Endothelial cell of umbilical vein (primary cell): ENCODE data around the gene ZNF81. TPM values are rescaled to one million over a fixed set of nuclear protein-coding genes. Genes with fewer than 3 reads are reported as not detected.

Experiments
- BruUV-seq: library from RNA; stranded (reverse); fragments of 400-500 nt; replicated peaks from 2 replicates; lab custom pipeline; 2021; lab: Mats Ljungman, UMichigan
- CTCF ChIA-PET: fragments of 300-600, 350-600 bp; sonication (Branson Sonifier 250); formaldehyde crosslinking; loops from one replicate; lab custom pipeline; 2021; ENCODE audit warnings: antibody characterized with exemption, inconsistent platforms; lab: Charles Lee
- POLR2A ChIA-PET: fragments of 300-600, 350-600 bp; sonication (Branson Sonifier 250); formaldehyde crosslinking; loops from one replicate; lab custom pipeline; 2021; ENCODE audit warnings: antibody characterized with exemption, inconsistent platforms; lab: Charles Lee
- DNase-seq: peaks from one replicate; pipeline ENCODE4 v3.0.0-alpha.2; 2011; ENCODE audit warnings: low read depth, low spot score
- FAIRE-seq: peaks from 2 replicates; lab custom pipeline; 2011; peaks lifted over from hg19 to GRCh38; lab: Jason Lieb, UNC
- H2AFZ ChIP-seq: 2 replicates; pipeline ENCODE4 v1.6.0; 2012; ENCODE audit warnings: low read depth, low read length, control low read depth, inconsistent platforms
- H3K27ac ChIP-seq: 2 replicates; pipeline ENCODE4 v1.5.1; 2011; ENCODE audit warnings: low read depth, mild to moderate bottlenecking, control low read depth, low read length, moderate library complexity; ENCODE audit not compliant: insufficient read depth
- H3K27me3 ChIP-seq, 2 experiments: 2 replicates each; pipeline versions ENCODE4 v1.6.0 to v1.6.1; 2011; ENCODE audit warnings: low read length in 2 of 2, mixed read lengths in 1 of 2; ENCODE audit not compliant: control insufficient read depth in 2 of 2, insufficient read depth in 2 of 2
- H3K36me3 ChIP-seq, 2 experiments: 2 replicates in 1 of 2; 3 replicates in 1 of 2; pipeline ENCODE4 v1.5.1; 2011; ENCODE audit warnings: low read length in 2 of 2, mild to moderate bottlenecking in 1 of 2, moderate library complexity in 1 of 2; ENCODE audit not compliant: control insufficient read depth in 2 of 2, insufficient read depth in 2 of 2; ENCODE audit errors: extremely low read depth in 1 of 2
- H3K4me1 ChIP-seq: 3 replicates; pipeline ENCODE4 v1.5.1; 2011; ENCODE audit warnings: mild to moderate bottlenecking, low read length; ENCODE audit not compliant: control insufficient read depth, insufficient read depth; ENCODE audit errors: extremely low read depth
- H3K4me2 ChIP-seq: 2 replicates; pipeline ENCODE4 v1.6.1; 2011; ENCODE audit warnings: low read length, control low read depth, mixed read lengths; ENCODE audit not compliant: insufficient read depth
- H3K4me3 ChIP-seq, 3 experiments: fragments of 200-600 bp in 1 of 3; sonication (generic), shearing (Covaris generic) in 1 of 3; replicated peaks in 1 of 3; 2 replicates each; pipeline ENCODE4 v1.5.1; 2011 to 2016; ENCODE audit warnings: control low read depth in 3 of 3, low read length in 3 of 3, mild to moderate bottlenecking in 2 of 3, inconsistent platforms in 1 of 3, low read depth in 1 of 3, moderate library complexity in 1 of 3; ENCODE audit not compliant: insufficient read depth in 1 of 3
- H3K79me2 ChIP-seq: 2 replicates; pipeline ENCODE4 v1.6.0; 2012; ENCODE audit warnings: low read length, inconsistent platforms; ENCODE audit not compliant: control insufficient read depth, insufficient read depth
- H3K9ac ChIP-seq: replicated peaks from 2 replicates; pipeline ENCODE3; 2011; ENCODE audit warnings: low read length, control low read depth; ENCODE audit not compliant: insufficient read depth; ENCODE audit errors: extremely low read depth
- H3K9me1 ChIP-seq: replicated peaks from 3 replicates; pipeline ENCODE4 v1.6.0; 2011; ENCODE audit warnings: mild to moderate bottlenecking, low read length; ENCODE audit not compliant: control insufficient read depth, insufficient read depth; ENCODE audit errors: extremely low read depth
- H3K9me3 ChIP-seq: replicated peaks from 2 replicates; pipeline ENCODE4 v1.5.1; 2012; ENCODE audit warnings: low read length, inconsistent platforms; ENCODE audit not compliant: control insufficient read depth, insufficient read depth
- H4K20me1 ChIP-seq: replicated peaks from 2 replicates; pipeline ENCODE3; 2011; ENCODE audit warnings: mild to moderate bottlenecking, low read length; ENCODE audit not compliant: control insufficient read depth, insufficient read depth; ENCODE audit errors: extremely low read depth
- EZH2 ChIP-seq: IDR thresholded peaks from 2 replicates; pipeline ENCODE4 v1.6.1; 2012; ENCODE audit warnings: borderline replicate concordance, low read depth, mild to moderate bottlenecking, moderate library complexity, low read length, inconsistent platforms; ENCODE audit not compliant: severe bottlenecking
- FOS ChIP-seq: IDR thresholded peaks from 2 replicates; pipeline ENCODE4 v1.6.1; 2011; ENCODE audit warnings: mild to moderate bottlenecking, low read length, moderate library complexity, borderline replicate concordance; ENCODE audit not compliant: insufficient read depth
- GATA2 ChIP-seq: IDR thresholded peaks from 2 replicates; pipeline ENCODE4 v1.7.0; 2011; ENCODE audit warnings: low read depth, mild to moderate bottlenecking, moderate library complexity, mixed read lengths, low read length; ENCODE audit not compliant: insufficient read length, insufficient read depth
- JUN ChIP-seq: IDR thresholded peaks from 2 replicates; pipeline ENCODE4 v1.6.1; 2011; ENCODE audit warnings: borderline replicate concordance, low read depth; ENCODE audit not compliant: insufficient read length, insufficient read depth
- POLR2A ChIP-seq: IDR thresholded peaks from 2 replicates; pipeline ENCODE4 v1.6.1; 2012; ENCODE audit warnings: low read depth, mild to moderate bottlenecking, control low read depth, low read length
- POLR2AphosphoS5 ChIP-seq: IDR thresholded peaks from 2 replicates; pipeline ENCODE4 v1.6.1; 2012; ENCODE audit warnings: low read depth, mild to moderate bottlenecking, control low read depth, low read length, moderate library complexity; ENCODE audit not compliant: insufficient read depth
- dilution Hi-C: fragments of 300-500 bp; cut with MboI; formaldehyde crosslinking; loops from one replicate; pipeline ENCODE4 v1.15.0; 2019; ENCODE audit warnings: low sequenced_read_pairs; ENCODE audit not compliant: extremely low pct_ligation_motif_present
- intact Hi-C: fragments of 100-400 bp; cut with micrococcal nuclease; formaldehyde crosslinking; loops from one replicate; pipeline ENCODE4 v1.10.0; 2022
- polyA plus RNA-seq, 4 experiments: library from polyadenylated mRNA; depleted of rRNA in 3 of 4; stranded (reverse) in 3 of 4; unstranded in 1 of 4; fragments of >200 nt; gene quantifications; 2 replicates each; pipeline versions ENCODE4 v1.2.1 to v1.2.3, GENCODE V29; 2011 to 2012; ENCODE audit warnings: missing spikeins in 1 of 4
- total RNA-seq: library from RNA; stranded (reverse); gene quantifications from 2 replicates; pipeline ENCODE4 v1.2.3, GENCODE V29; 2021
- TF ChIP-seq, protein P1 (sequence below), 2 donors: IDR thresholded peaks; 1 replicate in 1 of 2; 2 replicates in 1 of 2; pipeline ENCODE4 v1.5.1; 2011; ENCODE audit warnings: low read length in 2 of 2, mild to moderate bottlenecking in 2 of 2, moderate library complexity in 2 of 2, control low read depth in 1 of 2, inconsistent platforms in 1 of 2, low read depth in 1 of 2; ENCODE audit not compliant: insufficient read depth in 1 of 2; ENCODE audit errors: extremely low read depth in 1 of 2
- TF ChIP-seq, protein P2 (sequence below): IDR thresholded peaks from 2 replicates; pipeline ENCODE4 v1.6.1; 2011; ENCODE audit not compliant: insufficient read depth, insufficient read length

Gene ZNF81
- total and polyA plus RNA-seq, 2 donors (not counting 3 experiments of a cell fraction or from before 2014, with no cell fraction given) = 2.7 to 6.4 TPM

GRCh38 chrX:47958761-47959342 is 122.2 kb downstream of the ZNF81 start:
- DNase-seq (peak; percentile 5), FAIRE-seq (peak; percentile 44)
- ChIA-PET POLR2A (no interaction called here), CTCF (interaction anchor here (0.6 kb wide), 1 partner anchor 62 kb away, joined by 3 read pairs; no protein-coding TSS in a partner anchor)
- Histone ChIP-seq H3K79me2 (no peaks in the 10 kb centered on the region), H4K20me1 (no peaks in the 10 kb centered on the region), H3K9me1 (no peaks in the 10 kb centered on the region), H3K4me1 (no peaks in the 10 kb centered on the region), H3K4me2 (no peak overlapping the region), H2AFZ (no peak overlapping the region), H3K27ac (no peak overlapping the region), H3K27me3 (no peaks in the 10 kb centered on the region), H3K36me3 (no peaks in the 10 kb centered on the region), H3K4me3 (no peak overlapping the region), H3K9me3 (no peaks in the 10 kb centered on the region), H3K9ac (no peak overlapping the region)
- TF ChIP-seq, protein P1, sequence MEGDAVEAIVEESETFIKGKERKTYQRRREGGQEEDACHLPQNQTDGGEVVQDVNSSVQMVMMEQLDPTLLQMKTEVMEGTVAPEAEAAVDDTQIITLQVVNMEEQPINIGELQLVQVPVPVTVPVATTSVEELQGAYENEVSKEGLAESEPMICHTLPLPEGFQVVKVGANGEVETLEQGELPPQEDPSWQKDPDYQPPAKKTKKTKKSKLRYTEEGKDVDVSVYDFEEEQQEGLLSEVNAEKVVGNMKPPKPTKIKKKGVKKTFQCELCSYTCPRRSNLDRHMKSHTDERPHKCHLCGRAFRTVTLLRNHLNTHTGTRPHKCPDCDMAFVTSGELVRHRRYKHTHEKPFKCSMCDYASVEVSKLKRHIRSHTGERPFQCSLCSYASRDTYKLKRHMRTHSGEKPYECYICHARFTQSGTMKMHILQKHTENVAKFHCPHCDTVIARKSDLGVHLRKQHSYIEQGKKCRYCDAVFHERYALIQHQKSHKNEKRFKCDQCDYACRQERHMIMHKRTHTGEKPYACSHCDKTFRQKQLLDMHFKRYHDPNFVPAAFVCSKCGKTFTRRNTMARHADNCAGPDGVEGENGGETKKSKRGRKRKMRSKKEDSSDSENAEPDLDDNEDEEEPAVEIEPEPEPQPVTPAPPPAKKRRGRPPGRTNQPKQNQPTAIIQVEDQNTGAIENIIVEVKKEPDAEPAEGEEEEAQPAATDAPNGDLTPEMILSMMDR (IDR thresholded peaks at IDR 0.05; ENCODE audit: extremely low read depth in 1 of 2, insufficient read depth in 1 of 2, low read depth in 1 of 2, low read length in 2 of 2) = peak in 1 of 2 donors; percentile 32
- TF ChIP-seq POLR2AphosphoS5 = no peak
- intact Hi-C loops (loop anchor here (1.0 kb wide), 1 partner anchor 67 kb away; no protein-coding TSS in a partner anchor), dilution Hi-C loops (no loop called here)
- no TSS peak for BruUV-seq

DNA sequence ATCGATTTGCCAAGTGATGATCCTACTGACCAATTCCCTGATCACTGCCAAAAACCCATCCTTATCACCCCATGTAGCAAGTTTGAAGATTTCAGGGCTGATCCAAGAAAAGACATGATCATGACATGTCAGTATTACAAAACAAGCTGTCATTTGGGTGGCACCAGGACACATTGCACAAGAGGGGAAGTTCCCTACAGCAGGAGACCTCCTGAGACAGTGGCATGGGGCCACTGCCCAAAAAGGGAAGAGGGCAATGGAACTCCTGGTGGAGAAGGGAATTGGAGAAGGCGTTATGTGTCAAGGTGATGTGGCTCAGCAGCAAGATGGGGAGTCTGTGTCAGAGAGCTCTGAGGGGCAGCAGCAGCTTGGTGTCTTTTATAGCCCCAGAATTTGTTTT is 123.7 kb downstream of the ZNF81 start:
- no peak for FAIRE-seq
- BruUV-seq = no TSS peak

More for the DNA sequence above, 123.7 kb downstream of the ZNF81 start:
- no peak for TF ChIP-seq POLR2A
- no peak for TF ChIP-seq GATA2
- no peak for TF ChIP-seq EZH2
- TF ChIP-seq, protein P2, sequence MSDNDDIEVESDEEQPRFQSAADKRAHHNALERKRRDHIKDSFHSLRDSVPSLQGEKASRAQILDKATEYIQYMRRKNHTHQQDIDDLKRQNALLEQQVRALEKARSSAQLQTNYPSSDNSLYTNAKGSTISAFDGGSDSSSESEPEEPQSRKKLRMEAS = no peak
- no peak for TF ChIP-seq JUN
- no peak for TF ChIP-seq FOS
- TF ChIP-seq, protein P1 (IDR thresholded peaks at IDR 0.05; ENCODE audit: extremely low read depth in 1 of 2, insufficient read depth in 1 of 2, low read depth in 1 of 2, low read length in 2 of 2) = no peak
- TF ChIP-seq POLR2AphosphoS5 = no peak
- no peaks in the 10 kb centered on the region for H3K9me3 ChIP-seq
- dilution Hi-C loops (no loop called here), intact Hi-C loops (no loop called here)
- DNase-seq = no peak
- H3K9me1 ChIP-seq = no peaks in the 10 kb centered on the region
- H3K4me3 ChIP-seq = no peak overlapping the region
- no peak overlapping the region for H2AFZ ChIP-seq
- ChIA-PET POLR2A (no interaction called here), CTCF (no interaction called here)
- no peaks in the 10 kb centered on the region for H3K4me1 ChIP-seq
- H3K27ac ChIP-seq = no peak overlapping the region
- H4K20me1 ChIP-seq = no peaks in the 10 kb centered on the region
- H3K79me2 ChIP-seq = no peaks in the 10 kb centered on the region
- H3K27me3 ChIP-seq = no peaks in the 10 kb centered on the region
- H3K36me3 ChIP-seq = no peaks in the 10 kb centered on the region
- no peak overlapping the region for H3K9ac ChIP-seq
- no peak overlapping the region for H3K4me2 ChIP-seq
